SK-N-SH (cell line): Measurements from ENCODE around the gene MAN1A1.

Source experiments
- EP300 ChIP-seq, 2 experiments: IDR thresholded peaks; 2 replicates each; pipeline versions ENCODE4 v1.4.0 to v1.6.1; 2012; ENCODE audit warnings: borderline replicate concordance in 1 of 2, low read depth in 1 of 2, low read length in 1 of 2
- EZH2phosphoT487 ChIP-seq: fragments of 200-600 bp; sonication (generic); IDR thresholded peaks from 2 replicates; pipeline ENCODE4 v1.6.1; 2017; ENCODE audit warnings: low read depth, mixed run types, mild to moderate bottlenecking, antibody characterized with exemption, moderate library complexity, borderline replicate concordance
- MAX ChIP-seq: IDR thresholded peaks from 2 replicates; pipeline ENCODE4 v1.4.0; 2012; ENCODE audit warnings: low read depth
- NFIC ChIP-seq: IDR thresholded peaks from 2 replicates; pipeline ENCODE4 v1.4.0; 2012; ENCODE audit warnings: borderline replicate concordance
- NRF1 ChIP-seq: IDR thresholded peaks from 2 replicates; pipeline ENCODE4 v1.6.1; 2012; ENCODE audit warnings: low read depth, mild to moderate bottlenecking, low read length
- RCOR1 ChIP-seq: fragments of 150-350 bp; IDR thresholded peaks from 2 replicates; pipeline ENCODE4 v1.6.1; 2017; ENCODE audit warnings: antibody characterized with exemption, low read length
- REST ChIP-seq: IDR thresholded peaks from 2 replicates; pipeline ENCODE4 v1.6.1; 2012; ENCODE audit warnings: mild to moderate bottlenecking, low read depth, low read length, moderate library complexity
- SIN3A ChIP-seq: IDR thresholded peaks from 2 replicates; pipeline ENCODE4 v1.6.1; 2012; ENCODE audit warnings: low read depth, mild to moderate bottlenecking, low read length, moderate library complexity, borderline replicate concordance
- TAF1 ChIP-seq: IDR thresholded peaks from 2 replicates; pipeline ENCODE4 v1.6.1; 2012; ENCODE audit warnings: low read depth, mild to moderate bottlenecking, low read length, moderate library complexity, borderline replicate concordance
- TEAD4 ChIP-seq: IDR thresholded peaks from 2 replicates; pipeline ENCODE4 v1.4.0; 2012; ENCODE audit warnings: mild to moderate bottlenecking, borderline replicate concordance; ENCODE audit not compliant: insufficient read depth
- YY1 ChIP-seq: IDR thresholded peaks from 2 replicates; pipeline ENCODE4 v1.4.0; 2012; ENCODE audit warnings: low read depth, mild to moderate bottlenecking
- TF ChIP-seq, protein P1 (sequence below): fragments of 200-600 bp; sonication (generic); IDR thresholded peaks from 2 replicates; pipeline ENCODE4 v1.6.1; 2017; ENCODE audit warnings: antibody characterized with exemption, mild to moderate bottlenecking, moderate library complexity
- TF ChIP-seq, protein P2 (sequence below): IDR thresholded peaks from 2 replicates; pipeline ENCODE4 v1.4.0; 2012; ENCODE audit warnings: low read depth, borderline replicate concordance

GRCh38 chr6:119187596-119187995 lies 162.0 kb downstream of the MAN1A1 start:
- TF ChIP-seq MAX (no peak), NRF1 (no peak), TEAD4 (no peak), RCOR1 (no peak), NFIC (no peak), YY1 (no peak), EZH2phosphoT487 (no peak), EP300 (IDR thresholded peaks at IDR 0.05; ENCODE audit: borderline replicate concordance in 1 of 2, low read depth in 1 of 2, low read length in 1 of 2) (no peak), REST (no peak), SIN3A (no peak), TAF1 (no peak)
- TF ChIP-seq, protein P1, sequence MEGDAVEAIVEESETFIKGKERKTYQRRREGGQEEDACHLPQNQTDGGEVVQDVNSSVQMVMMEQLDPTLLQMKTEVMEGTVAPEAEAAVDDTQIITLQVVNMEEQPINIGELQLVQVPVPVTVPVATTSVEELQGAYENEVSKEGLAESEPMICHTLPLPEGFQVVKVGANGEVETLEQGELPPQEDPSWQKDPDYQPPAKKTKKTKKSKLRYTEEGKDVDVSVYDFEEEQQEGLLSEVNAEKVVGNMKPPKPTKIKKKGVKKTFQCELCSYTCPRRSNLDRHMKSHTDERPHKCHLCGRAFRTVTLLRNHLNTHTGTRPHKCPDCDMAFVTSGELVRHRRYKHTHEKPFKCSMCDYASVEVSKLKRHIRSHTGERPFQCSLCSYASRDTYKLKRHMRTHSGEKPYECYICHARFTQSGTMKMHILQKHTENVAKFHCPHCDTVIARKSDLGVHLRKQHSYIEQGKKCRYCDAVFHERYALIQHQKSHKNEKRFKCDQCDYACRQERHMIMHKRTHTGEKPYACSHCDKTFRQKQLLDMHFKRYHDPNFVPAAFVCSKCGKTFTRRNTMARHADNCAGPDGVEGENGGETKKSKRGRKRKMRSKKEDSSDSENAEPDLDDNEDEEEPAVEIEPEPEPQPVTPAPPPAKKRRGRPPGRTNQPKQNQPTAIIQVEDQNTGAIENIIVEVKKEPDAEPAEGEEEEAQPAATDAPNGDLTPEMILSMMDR = no peak
- TF ChIP-seq, protein P2, sequence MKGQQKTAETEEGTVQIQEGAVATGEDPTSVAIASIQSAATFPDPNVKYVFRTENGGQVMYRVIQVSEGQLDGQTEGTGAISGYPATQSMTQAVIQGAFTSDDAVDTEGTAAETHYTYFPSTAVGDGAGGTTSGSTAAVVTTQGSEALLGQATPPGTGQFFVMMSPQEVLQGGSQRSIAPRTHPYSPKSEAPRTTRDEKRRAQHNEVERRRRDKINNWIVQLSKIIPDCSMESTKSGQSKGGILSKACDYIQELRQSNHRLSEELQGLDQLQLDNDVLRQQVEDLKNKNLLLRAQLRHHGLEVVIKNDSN = no peak
